Naive thymus-derived CD4-positive, alpha-beta T cell (primary cell): ENCODE data around the gene CASQ1. TPM values are rescaled to one million over a fixed set of nuclear protein-coding genes. Genes with fewer than 3 reads are reported as not detected.
A peak's percentile ranks its signal among the peaks of the same experiment; 100 is the strongest.

Experiments used
- ATAC-seq: fragments of 150-1000 bp; cut with Tn5 transposase; 2 replicates; pipeline ENCODE4 v1.10.0; 2021; ENCODE audit warnings: mild to moderate bottlenecking, moderate library complexity
- CTCF ChIA-PET: fragments of 350-600 bp; sonication (Branson Sonifier 250); formaldehyde crosslinking; loops from one replicate; lab custom pipeline; 2021; ENCODE audit warnings: antibody characterized with exemption; lab: Charles Lee
- POLR2A ChIA-PET: fragments of 350-600 bp; sonication (Branson Sonifier 250); formaldehyde crosslinking; loops from one replicate; lab custom pipeline; 2021; ENCODE audit warnings: antibody characterized with exemption, inconsistent platforms; lab: Charles Lee
- DNase-seq, 9 donors: peaks; one replicate each; pipeline versions ENCODE4 v3.0.0 to v3.0.0-alpha.2; 2020 to 2022; ENCODE audit warnings: mixed read lengths in 1 of 9
- H3K27ac ChIP-seq: one replicate; pipeline ENCODE4 v1.7.0; 2013; ENCODE audit warnings: mild to moderate bottlenecking, low read depth, low read length, moderate library complexity
- H3K27me3 ChIP-seq, 2 donors: one replicate each; pipeline ENCODE4 v1.7.0; 2013; ENCODE audit warnings: low read length in 2 of 2, mild to moderate bottlenecking in 2 of 2, moderate library complexity in 2 of 2; ENCODE audit not compliant: control insufficient read depth in 2 of 2, insufficient read depth in 2 of 2
- H3K36me3 ChIP-seq, 3 experiments: 1 replicate in 2 of 3; 2 replicates in 1 of 3; pipeline ENCODE4 v1.7.0; 2013; ENCODE audit warnings: low read length in 3 of 3, mild to moderate bottlenecking in 3 of 3, moderate library complexity in 1 of 3; ENCODE audit not compliant: insufficient read depth in 3 of 3, control insufficient read depth in 2 of 3
- H3K4me1 ChIP-seq, 2 donors: one replicate each; pipeline ENCODE4 v1.7.0; 2013; ENCODE audit warnings: low read length in 2 of 2, mild to moderate bottlenecking in 2 of 2, moderate library complexity in 1 of 2; ENCODE audit not compliant: control insufficient read depth in 2 of 2, insufficient read depth in 2 of 2
- H3K4me3 ChIP-seq: 2 replicates; pipeline ENCODE4 v1.7.0; 2013; ENCODE audit warnings: mild to moderate bottlenecking, low read length
- H3K9me3 ChIP-seq, 3 experiments: 1 replicate in 2 of 3; 2 replicates in 1 of 3; pipeline ENCODE4 v1.7.0; 2013; ENCODE audit warnings: low read length in 3 of 3; ENCODE audit not compliant: control insufficient read depth in 2 of 3
- H3K27ac Mint-ChIP-seq, 9 donors: one replicate each; pipeline ENCODE4 v1.8.0; 2020 to 2022; ENCODE audit warnings: mixed read lengths in 9 of 9, mild to moderate bottlenecking in 8 of 9, moderate library complexity in 5 of 9, inconsistent platforms in 2 of 9
- H3K27me3 Mint-ChIP-seq, 5 donors: one replicate each; pipeline ENCODE4 v1.8.0; 2021 to 2022; ENCODE audit warnings: mixed read lengths in 5 of 5, mild to moderate bottlenecking in 1 of 5
- H3K36me3 Mint-ChIP-seq, 5 donors: one replicate each; pipeline ENCODE4 v1.8.0; 2020 to 2022; ENCODE audit warnings: mixed read lengths in 5 of 5, mild to moderate bottlenecking in 3 of 5, inconsistent platforms in 1 of 5
- H3K4me1 Mint-ChIP-seq, 7 donors: one replicate each; pipeline ENCODE4 v1.8.0; 2020 to 2022; ENCODE audit warnings: mixed read lengths in 7 of 7, mild to moderate bottlenecking in 3 of 7, inconsistent platforms in 1 of 7
- H3K4me3 Mint-ChIP-seq, 10 donors: one replicate each; pipeline ENCODE4 v1.8.0; 2020 to 2022; ENCODE audit warnings: mild to moderate bottlenecking in 10 of 10, mixed read lengths in 10 of 10, moderate library complexity in 6 of 10, inconsistent platforms in 2 of 10
- H3K9me3 Mint-ChIP-seq, 11 donors: one replicate each; pipeline ENCODE4 v1.8.0; 2020 to 2022; ENCODE audit warnings: mixed read lengths in 11 of 11, mild to moderate bottlenecking in 4 of 11, inconsistent platforms in 1 of 11, moderate library complexity in 1 of 11
- intact Hi-C, 2 donors: fragments of 100-400 bp; cut with micrococcal nuclease; formaldehyde crosslinking; loops; one replicate each; pipeline ENCODE4 v1.15.1; 2023
- polyA plus RNA-seq, 2 donors: library from polyadenylated mRNA; unstranded; fragments of 300-500 nt; fragmentation: Illumina TruSeq; gene quantifications; one replicate each; pipeline ENCODE4 v1.2.3, GENCODE V29; 2021
- total RNA-seq, 6 experiments: library from RNA in 5 of 6; stranded (reverse) in 5 of 6; gene quantifications; 1 replicate in 5 of 6; 2 replicates in 1 of 6; pipeline ENCODE4 v1.2.3 and lab custom pipeline; 2021 to 2026

The CASQ1 gene
- total RNA-seq (1 to 10 TPM in 1 of 5 experiments, not detected in 4; 1.1 TPM), polyA plus RNA-seq (not detected), total RNA-seq (lab: John Stamatoyannopoulos, UW) (not detected)

GRCh38 chr1:160189649-160190625, at the start of gene CASQ1:
CASQ1 (plus strand) TSS chr1:160190575; CDS start chr1:160190752, 177 bp downstream.
- POLR2A ChIA-PET = no interaction called here
- H3K27ac ChIP-seq = no peak within 1 kb of the TSS
- Mint-ChIP-seq H3K36me3 (no peaks in the 10 kb centered on the region), H3K27ac (no peak within 1 kb of the TSS), H3K9me3 (no peaks in the 10 kb centered on the region), H3K4me1 (no peaks in the 10 kb centered on the region), H3K27me3 (peaks cover 0 to 10% (median 6%) of the 10 kb centered on the region in 5 donors), H3K4me3 (no peak within 1 kb of the TSS)
- no peak within 1 kb of the TSS for H3K4me3 ChIP-seq
- H3K9me3 ChIP-seq = no peaks in the 10 kb centered on the region
- intact Hi-C loops = loop anchor here in 1 of 2 donors (5.0 kb wide), 1 partner anchor 42 kb away; no protein-coding TSS in a partner anchor
- no peaks in the 10 kb centered on the region for H3K4me1 ChIP-seq
- no peak for ATAC-seq
- CTCF ChIA-PET = interaction anchor here (0.6 to 4.2 kb wide), 6 partner anchors 29 to 650 kb away, joined by 3 to 47 read pairs (median 4); no protein-coding TSS in a partner anchor
- H3K36me3 ChIP-seq = no peaks in the 10 kb centered on the region
- no peaks in the 10 kb centered on the region for H3K27me3 ChIP-seq
- no peak for DNase-seq

- Mint-ChIP-seq H3K4me1 (peaks cover 0 to 3% (median 0%) of the 10 kb centered on the region in 7 donors), H3K27ac (no peak overlapping the region), H3K9me3 (no peaks in the 10 kb centered on the region), H3K27me3 (peaks cover 0 to 33% (median 16%) of the 10 kb centered on the region in 5 donors), H3K4me3 (no peak overlapping the region), H3K36me3 (no peaks in the 10 kb centered on the region)
- intact Hi-C loops = no loop called here
- Histone ChIP-seq H3K4me3 (no peak overlapping the region), H3K4me1 (no peaks in the 10 kb centered on the region), H3K27ac (no peak overlapping the region), H3K27me3 (no peaks in the 10 kb centered on the region), H3K9me3 (no peaks in the 10 kb centered on the region), H3K36me3 (no peaks in the 10 kb centered on the region)
- ChIA-PET CTCF (no interaction called here), POLR2A (no interaction called here)
- ATAC-seq = peak; percentile 38
- DNase-seq = no peak
Observed at GRCh38 chr1:160143695-160144094, 46.7 kb upstream of the CASQ1 start.

GRCh38 chr1:160144921-160145320, 45.5 kb upstream of the CASQ1 start:
- H3K27me3 ChIP-seq = no peaks in the 10 kb centered on the region
- H3K27ac Mint-ChIP-seq = no peak overlapping the region
- no peak overlapping the region for H3K27ac ChIP-seq
- H3K4me3 Mint-ChIP-seq = no peak overlapping the region
- DNase-seq (no peak), ATAC-seq (no peak)
- no peaks in the 10 kb centered on the region for H3K9me3 Mint-ChIP-seq
- no peaks in the 10 kb centered on the region for H3K4me1 ChIP-seq
- peaks cover 0 to 32% (median 14%) of the 10 kb centered on the region in 5 donors for H3K27me3 Mint-ChIP-seq
- H3K4me3 ChIP-seq = no peak overlapping the region
- no peaks in the 10 kb centered on the region for H3K36me3 Mint-ChIP-seq
- intact Hi-C loops = no loop called here
- ChIA-PET CTCF (no interaction called here), POLR2A (no interaction called here)
- H3K36me3 ChIP-seq = no peaks in the 10 kb centered on the region
- H3K4me1 Mint-ChIP-seq = peaks cover 0 to 3% (median 0%) of the 10 kb centered on the region in 7 donors
- H3K9me3 ChIP-seq = no peaks in the 10 kb centered on the region

GRCh38 chr1:160146107-160146506, 44.3 kb upstream of the CASQ1 start:
- intact Hi-C loops = no loop called here
- Mint-ChIP-seq H3K27me3 (peaks cover 0 to 30% (median 9%) of the 10 kb centered on the region in 5 donors), H3K4me3 (no peak overlapping the region), H3K36me3 (no peaks in the 10 kb centered on the region), H3K27ac (no peak overlapping the region), H3K9me3 (no peaks in the 10 kb centered on the region), H3K4me1 (peaks cover 0 to 3% (median 0%) of the 10 kb centered on the region in 7 donors)
- ChIA-PET CTCF (no interaction called here), POLR2A (no interaction called here)
- Histone ChIP-seq H3K27me3 (no peaks in the 10 kb centered on the region), H3K36me3 (no peaks in the 10 kb centered on the region), H3K4me3 (no peak overlapping the region), H3K27ac (no peak overlapping the region), H3K9me3 (no peaks in the 10 kb centered on the region), H3K4me1 (no peaks in the 10 kb centered on the region)
- DNase-seq = no peak
- ATAC-seq = no peak

- Mint-ChIP-seq H3K4me1 (peaks cover 0 to 3% (median 0%) of the 10 kb centered on the region in 7 donors), H3K9me3 (no peaks in the 10 kb centered on the region), H3K36me3 (no peaks in the 10 kb centered on the region), H3K4me3 (no peak overlapping the region), H3K27ac (no peak overlapping the region), H3K27me3 (peaks cover 0 to 27% (median 0%) of the 10 kb centered on the region in 5 donors)
- intact Hi-C loops = no loop called here
- Histone ChIP-seq H3K4me1 (no peaks in the 10 kb centered on the region), H3K4me3 (no peak overlapping the region), H3K27ac (no peak overlapping the region), H3K27me3 (no peaks in the 10 kb centered on the region), H3K9me3 (no peaks in the 10 kb centered on the region), H3K36me3 (no peaks in the 10 kb centered on the region)
- no peak for DNase-seq
- ATAC-seq = no peak
- ChIA-PET CTCF (no interaction called here), POLR2A (no interaction called here)
Observed at GRCh38 chr1:160148121-160148520, 42.3 kb upstream of the CASQ1 start.

- no peaks in the 10 kb centered on the region for H3K9me3 Mint-ChIP-seq
- H3K4me3 ChIP-seq = no peak overlapping the region
- no peaks in the 10 kb centered on the region for H3K9me3 ChIP-seq
- H3K36me3 Mint-ChIP-seq = no peaks in the 10 kb centered on the region
- no peak for ATAC-seq
- POLR2A ChIA-PET = interaction anchor here (0.6 kb wide), 1 partner anchor 9 kb away, joined by 3 read pairs; no protein-coding TSS in a partner anchor
- DNase-seq = no peak
- no peak overlapping the region for H3K27ac Mint-ChIP-seq
- no peak overlapping the region for H3K27ac ChIP-seq
- H3K4me1 Mint-ChIP-seq = peaks cover 0 to 1% (median 0%) of the 10 kb centered on the region in 7 donors
- no peaks in the 10 kb centered on the region for H3K27me3 ChIP-seq
- H3K4me3 Mint-ChIP-seq = no peak overlapping the region
- CTCF ChIA-PET = no interaction called here
- peaks cover 0 to 21% (median 0%) of the 10 kb centered on the region in 5 donors for H3K27me3 Mint-ChIP-seq
- H3K4me1 ChIP-seq = no peaks in the 10 kb centered on the region
- no peaks in the 10 kb centered on the region for H3K36me3 ChIP-seq
- intact Hi-C loops = no loop called here
Observed at GRCh38 chr1:160149233-160149632, 41.1 kb upstream of the CASQ1 start.
